ENCODE data around the gene IQCF2. TPM values are rescaled to one million over a fixed set of nuclear protein-coding genes. Genes with fewer than 3 reads are reported as not detected.

Gene IQCF2
- total RNA-seq, 2 donors from 2014 or later: not detected

GRCh38 chr3:51875501-51875900, 14.1 kb downstream of the IQCF2 start, which contains the start of gene IQCF5:
TSS of gene IQCF5 (minus strand) at chr3:51875601. CDS start at chr3:51875531, 70 bp downstream.
- no peak for TF ChIP-seq CTCF (IDR thresholded peaks at IDR 0.05)
- no peak for TF ChIP-seq POLR2A (IDR thresholded peaks at IDR 0.05)
- no peak for TF ChIP-seq POLR2AphosphoS5 (IDR thresholded peaks at IDR 0.05)
- H3K4me1 ChIP-seq (replicated peaks): no peaks in the 10 kb centered on the region
- 86% methylated on average over 4 of the region's 4 CpGs for WGBS

GRCh38 chr3:51876186-51876585, 14.8 kb downstream of the IQCF2 start:
- no peaks in the 10 kb centered on the region for H3K4me1 ChIP-seq (replicated peaks)
- DNase-seq (ENCODE audit: low spot score): no peak
- H3K4me3 ChIP-seq: no peak overlapping the region
- no peaks in the 10 kb centered on the region for H3K9me3 ChIP-seq
- TF ChIP-seq POLR2A (IDR thresholded peaks at IDR 0.05): no peak
- no peak for TF ChIP-seq CTCF (IDR thresholded peaks at IDR 0.05)
- TF ChIP-seq POLR2AphosphoS5 (IDR thresholded peaks at IDR 0.05): no peak
- H3K36me3 ChIP-seq: no peaks in the 10 kb centered on the region
- H3K27me3 ChIP-seq (replicated peaks; ENCODE audit: insufficient read depth): no peaks in the 10 kb centered on the region
- WGBS: 35% methylated on average over 6 of the region's 6 CpGs
- H3K27ac ChIP-seq: no peak overlapping the region
- intact Hi-C loops (cut with DNase I): no loop called here

More at GRCh38 chr3:51875501-51875900, 14.1 kb downstream of the IQCF2 start, which contains the start of gene IQCF5:
- Histone ChIP-seq H3K9me3 (no peaks in the 10 kb centered on the region), H3K36me3 (no peaks in the 10 kb centered on the region), H3K4me3 (no peak within 1 kb of the TSS), H3K27ac (no peak within 1 kb of the TSS), H3K27me3 (replicated peaks; ENCODE audit: insufficient read depth) (no peaks in the 10 kb centered on the region)
- intact Hi-C loops (cut with DNase I): no loop called here
- DNase-seq (ENCODE audit: low spot score): no peak

- no peaks in the 10 kb centered on the region for H3K27me3 ChIP-seq (replicated peaks; ENCODE audit: insufficient read depth)
- no peak overlapping the region for H3K4me3 ChIP-seq
- no peak overlapping the region for H3K27ac ChIP-seq
- no peaks in the 10 kb centered on the region for H3K9me3 ChIP-seq
- no peaks in the 10 kb centered on the region for H3K36me3 ChIP-seq
- intact Hi-C loops (cut with DNase I): no loop called here
- DNase-seq (ENCODE audit: low spot score): no peak
- TF ChIP-seq POLR2AphosphoS5 (IDR thresholded peaks at IDR 0.05) (no peak), CTCF (IDR thresholded peaks at IDR 0.05) (no peak), POLR2A (IDR thresholded peaks at IDR 0.05) (no peak)
- H3K4me1 ChIP-seq (replicated peaks): no peaks in the 10 kb centered on the region
- 42% methylated on average over 2 of the region's 2 CpGs for WGBS
Measured at GRCh38 chr3:51879937-51880336, 18.5 kb downstream of the IQCF2 start.

DNA sequence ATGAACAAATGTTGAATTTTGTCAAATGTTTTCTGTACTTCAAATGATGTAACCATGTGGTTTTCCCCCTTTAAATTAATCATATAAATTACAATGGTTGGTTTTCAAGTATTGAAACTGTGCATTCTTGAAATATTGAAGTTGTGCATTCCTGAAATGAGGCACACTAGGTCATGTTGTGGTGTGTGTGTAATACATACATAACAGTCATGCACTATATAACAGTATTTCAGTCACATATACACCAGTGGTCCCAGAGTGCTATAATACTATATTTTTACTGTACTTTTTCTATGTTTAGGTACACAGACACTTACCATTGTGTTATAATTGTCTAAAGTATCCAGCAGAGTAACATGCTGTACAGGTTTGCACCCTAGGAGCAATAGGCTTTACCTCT, 25.0 kb downstream of the IQCF2 start:
- intact Hi-C loops (cut with DNase I): no loop called here
- TF ChIP-seq POLR2A (IDR thresholded peaks at IDR 0.05) (no peak), CTCF (IDR thresholded peaks at IDR 0.05) (no peak), POLR2AphosphoS5 (IDR thresholded peaks at IDR 0.05) (no peak)
- Histone ChIP-seq H3K36me3 (no peaks in the 10 kb centered on the region), H3K9me3 (no peaks in the 10 kb centered on the region), H3K27ac (no peak overlapping the region), H3K4me1 (replicated peaks) (no peaks in the 10 kb centered on the region), H3K27me3 (replicated peaks; ENCODE audit: insufficient read depth) (no peaks in the 10 kb centered on the region), H3K4me3 (no peak overlapping the region)
- DNase-seq (ENCODE audit: low spot score): no peak

DNA sequence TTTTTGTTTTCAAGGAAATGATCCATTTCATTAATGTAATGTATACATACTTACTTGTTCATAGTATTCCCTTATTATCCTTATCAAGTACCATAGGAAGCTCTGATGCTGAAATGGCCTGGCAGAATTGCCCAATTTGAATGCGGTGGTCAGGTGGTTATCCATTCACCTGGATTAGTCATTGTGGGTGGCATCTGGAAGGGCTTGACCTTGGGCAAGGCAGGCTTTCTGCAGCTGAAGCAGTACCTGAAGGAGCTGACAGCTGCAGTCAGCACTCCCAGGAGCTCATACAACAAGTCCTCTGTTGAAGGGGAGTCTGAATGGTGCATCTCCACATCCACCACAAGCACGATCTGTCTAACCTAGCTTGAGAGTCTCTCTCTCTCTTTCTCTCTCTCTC, 26.2 kb downstream of the IQCF2 start:
- 81% methylated on average over 2 of the region's 2 CpGs for WGBS
- TF ChIP-seq POLR2AphosphoS5 (IDR thresholded peaks at IDR 0.05) (no peak), CTCF (IDR thresholded peaks at IDR 0.05) (no peak), POLR2A (IDR thresholded peaks at IDR 0.05) (no peak)
- intact Hi-C loops (cut with DNase I): no loop called here

More for the DNA sequence above, 26.2 kb downstream of the IQCF2 start:
- H3K4me1 ChIP-seq (replicated peaks): no peaks in the 10 kb centered on the region
- no peaks in the 10 kb centered on the region for H3K9me3 ChIP-seq
- no peaks in the 10 kb centered on the region for H3K27me3 ChIP-seq (replicated peaks; ENCODE audit: insufficient read depth)
- H3K36me3 ChIP-seq: no peaks in the 10 kb centered on the region
- DNase-seq (ENCODE audit: low spot score): no peak
- no peak overlapping the region for H3K4me3 ChIP-seq
- H3K27ac ChIP-seq: no peak overlapping the region
